ENCODE data around the gene TAF1C. TPM values are rescaled to one million over a fixed set of nuclear protein-coding genes. Genes with fewer than 3 reads are reported as not detected.

The TAF1C gene
- total and polyA plus RNA-seq, 10 of the 15 experiments (the other 5 are each of a cell fraction or from before 2014, with no cell fraction given), result 0.98 to 40.1 (median 15.4) TPM

GRCh38 chr16:84165746-84166145, 21.1 kb downstream of the TAF1C start:
- no TSS peak for BruUV-seq (replicated peaks)

GRCh38 chr16:84161801-84162200, 25.1 kb downstream of the TAF1C start:
- POLR2A ChIA-PET, result no interaction called here
- no peak overlapping the region for H3K9ac ChIP-seq (ENCODE audit: control insufficient read depth, insufficient read depth, low read length)
- in situ Hi-C loops (cut with MboI), result no loop called here
- ATAC-seq (no peak), FAIRE-seq (no peak), DNase-seq (ENCODE audit: low read depth, low spot score) (no peak)
- no peak overlapping the region for H3K4me3 ChIP-seq
- H3K9me3 ChIP-seq (replicated peaks; ENCODE audit: control insufficient read depth, insufficient read depth, low read length), result no peaks in the 10 kb centered on the region
- H3K4me2 ChIP-seq (ENCODE audit: control insufficient read depth, insufficient read depth), result no peak overlapping the region
- H3K36me3 ChIP-seq (ENCODE audit: control insufficient read depth in 2 of 2, insufficient read depth in 2 of 2, low read length in 1 of 2), result no peaks in the 10 kb centered on the region
- peaks cover 0 to 2% of the 10 kb centered on the region in 2 experiments; a peak in 1 of 4 replicates for H3K27me3 ChIP-seq (replicated peaks in 1 of 2; ENCODE audit: control insufficient read depth in 2 of 2, insufficient read depth in 2 of 2, low read length in 1 of 2)
- SMC1A ChIA-PET (ENCODE audit: uncharacterized antibody, unreplicated experiment), result no interaction called here
- H3K4me1 ChIP-seq (ENCODE audit: control insufficient read depth, insufficient read depth, low read length), result no peaks in the 10 kb centered on the region; the same call in 1 of the 2 replicates
- no peak overlapping the region for H2AFZ ChIP-seq (ENCODE audit: control insufficient read depth, low read depth, low read length)
- no TSS peak for BruUV-seq (replicated peaks)
- RAD21 ChIA-PET (ENCODE audit: unreplicated experiment), result no interaction called here
- intact Hi-C loops (cut with micrococcal nuclease; ENCODE audit: unreplicated experiment), result no loop called here
- no peaks in the 10 kb centered on the region for H4K20me1 ChIP-seq (ENCODE audit: control insufficient read depth, insufficient read depth)
- TF ChIP-seq JUND (IDR thresholded peaks at IDR 0.05; ENCODE audit: low read depth, low read length) (no peak), CBX5 (IDR thresholded peaks at IDR 0.05; ENCODE audit: low read depth) (no peak)
- CTCF ChIA-PET, result no interaction called here
- no peak overlapping the region for H3K27ac ChIP-seq (ENCODE audit: control insufficient read depth, insufficient read depth)
- WGBS (ENCODE audit: insufficient coverage, insufficient replicate concordance, low lambda C conversion rate, missing lambda C conversion rate), result 27% methylated on average over 3 of the region's 3 CpGs
- H3K79me2 ChIP-seq (ENCODE audit: control insufficient read depth, insufficient read depth, low read length), result no peaks in the 10 kb centered on the region

More at GRCh38 chr16:84165746-84166145, 21.1 kb downstream of the TAF1C start:
- ChIA-PET RAD21 (ENCODE audit: unreplicated experiment) (no interaction called here), CTCF (interaction anchor here (1.5 kb wide), 1 partner anchor 21 kb away, joined by 3 read pairs; the partner anchor contains the start of gene TAF1C), SMC1A (ENCODE audit: uncharacterized antibody, unreplicated experiment) (no interaction called here), POLR2A (no interaction called here)
- H3K4me1 ChIP-seq (ENCODE audit: control insufficient read depth, insufficient read depth, low read length), result no peaks in the 10 kb centered on the region; the same call in 1 of the 2 replicates
- no peak overlapping the region for H3K9ac ChIP-seq (ENCODE audit: control insufficient read depth, insufficient read depth, low read length)
- H2AFZ ChIP-seq (ENCODE audit: control insufficient read depth, low read depth, low read length), result no peak overlapping the region
- no peak overlapping the region for H3K27ac ChIP-seq (ENCODE audit: control insufficient read depth, insufficient read depth)
- intact Hi-C loops (cut with micrococcal nuclease; ENCODE audit: unreplicated experiment), result no loop called here
- in situ Hi-C loops (cut with MboI), result no loop called here
- H3K27me3 ChIP-seq (replicated peaks in 1 of 2; ENCODE audit: control insufficient read depth in 2 of 2, insufficient read depth in 2 of 2, low read length in 1 of 2), result no peaks in the 10 kb centered on the region
- H4K20me1 ChIP-seq (ENCODE audit: control insufficient read depth, insufficient read depth), result no peaks in the 10 kb centered on the region
- no peak overlapping the region for H3K4me3 ChIP-seq
- no peaks in the 10 kb centered on the region for H3K36me3 ChIP-seq (ENCODE audit: control insufficient read depth in 2 of 2, insufficient read depth in 2 of 2, low read length in 1 of 2)
- H3K9me3 ChIP-seq (replicated peaks; ENCODE audit: control insufficient read depth, insufficient read depth, low read length), result no peaks in the 10 kb centered on the region; the same call in 2 of the 3 replicates
- no peaks in the 10 kb centered on the region for H3K79me2 ChIP-seq (ENCODE audit: control insufficient read depth, insufficient read depth, low read length)
- WGBS (ENCODE audit: insufficient coverage, insufficient replicate concordance, low lambda C conversion rate, missing lambda C conversion rate), result 87% methylated on average over 7 of the region's 7 CpGs
- ATAC-seq (no peak), DNase-seq (ENCODE audit: low read depth, low spot score) (no peak), FAIRE-seq (no peak)
- TF ChIP-seq BCL11A (IDR thresholded peaks at IDR 0.05; ENCODE audit: low read depth, low read length) (no peak), SMARCA5 (IDR thresholded peaks at IDR 0.05) (no peak), HCFC1 (IDR thresholded peaks at IDR 0.05; ENCODE audit: low read length) (no peak), MLLT1 (IDR thresholded peaks at IDR 0.05) (no peak), MTA2 (IDR thresholded peaks at IDR 0.05; ENCODE audit: low read depth) (no peak)
- H3K4me2 ChIP-seq (ENCODE audit: control insufficient read depth, insufficient read depth), result no peak overlapping the region
